Skeletal muscle cell (primary cell): ENCODE results near the gene ADARB2.

Source experiments
- DNase-seq: peaks from one replicate; pipeline ENCODE4 v3.0.0-alpha.2; 2010; ENCODE audit warnings: low read depth
- H3K4me3 ChIP-seq: 2 replicates; pipeline ENCODE4 v1.5.1; 2011; ENCODE audit warnings: low read depth, mild to moderate bottlenecking, control low read depth, low read length, moderate library complexity

Gene ADARB2

DNA sequence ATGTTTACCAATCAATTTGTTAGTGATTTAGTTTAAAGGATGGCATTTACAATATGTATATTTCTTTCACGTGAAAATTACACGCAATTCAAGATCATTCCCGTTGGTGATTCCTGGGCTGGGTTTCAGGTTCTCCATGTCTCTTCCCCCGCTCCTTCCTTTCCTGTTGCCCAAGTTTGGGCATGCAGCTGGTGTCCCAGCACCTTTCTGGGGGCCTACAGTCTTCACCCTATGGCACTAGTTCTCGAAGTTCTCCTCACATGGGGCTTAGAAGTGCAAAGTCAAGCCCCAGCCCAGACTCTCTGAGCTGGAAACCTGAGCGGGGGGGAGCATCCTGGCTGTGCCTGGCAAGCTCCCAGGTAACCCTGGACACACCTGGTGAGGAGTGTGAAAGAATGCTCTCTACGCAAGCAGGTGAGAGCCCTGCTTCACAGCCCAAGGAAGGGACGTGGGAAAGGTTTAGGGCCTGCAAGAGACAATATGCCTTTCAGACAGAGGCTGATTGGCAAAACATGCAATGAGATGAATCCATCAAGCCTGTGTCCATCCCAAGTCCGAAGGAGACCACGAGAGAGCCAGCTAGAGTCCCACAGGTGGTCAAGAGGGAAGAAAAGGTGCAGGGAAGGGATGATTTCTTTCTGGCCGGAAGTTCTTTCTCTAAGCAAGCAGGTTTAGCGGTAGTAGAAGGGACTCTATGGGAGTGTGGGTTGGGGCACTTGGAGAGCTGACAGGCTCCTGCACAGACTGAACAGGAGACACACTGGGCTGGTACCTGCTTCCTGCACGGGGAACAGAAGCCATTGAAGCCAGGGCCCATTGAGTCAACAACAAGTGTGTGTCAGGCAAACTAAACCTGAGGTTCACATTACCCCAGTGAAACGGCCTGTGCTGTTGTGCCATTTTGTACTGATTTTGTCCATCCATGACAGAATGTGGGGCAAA lies 131.1 kb downstream of the ADARB2 start:
- DNase-seq, result no peak
- H3K4me3 ChIP-seq, result no peak overlapping the region

DNA sequence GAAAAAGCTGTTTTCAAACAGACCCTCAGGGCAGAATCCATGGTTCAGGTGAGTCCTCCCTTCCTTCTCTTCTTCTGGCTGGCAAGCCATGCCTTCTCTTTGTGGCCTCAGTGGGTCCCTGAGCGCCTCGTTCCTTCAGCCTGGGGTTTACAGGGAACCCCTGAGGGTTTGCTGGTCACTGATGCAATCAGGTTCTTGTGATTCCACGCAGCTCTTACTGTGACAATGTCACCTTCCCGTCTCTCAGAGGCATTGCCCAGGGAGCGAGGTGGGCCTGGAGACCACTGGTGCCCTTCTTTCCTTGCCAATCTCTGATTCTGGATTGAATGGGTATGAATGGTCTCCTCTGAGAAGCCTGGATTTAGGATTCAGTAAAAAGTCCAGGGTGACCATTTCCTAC lies 132.2 kb downstream of the ADARB2 start:
- no peak overlapping the region for H3K4me3 ChIP-seq
- DNase-seq, result no peak

DNA sequence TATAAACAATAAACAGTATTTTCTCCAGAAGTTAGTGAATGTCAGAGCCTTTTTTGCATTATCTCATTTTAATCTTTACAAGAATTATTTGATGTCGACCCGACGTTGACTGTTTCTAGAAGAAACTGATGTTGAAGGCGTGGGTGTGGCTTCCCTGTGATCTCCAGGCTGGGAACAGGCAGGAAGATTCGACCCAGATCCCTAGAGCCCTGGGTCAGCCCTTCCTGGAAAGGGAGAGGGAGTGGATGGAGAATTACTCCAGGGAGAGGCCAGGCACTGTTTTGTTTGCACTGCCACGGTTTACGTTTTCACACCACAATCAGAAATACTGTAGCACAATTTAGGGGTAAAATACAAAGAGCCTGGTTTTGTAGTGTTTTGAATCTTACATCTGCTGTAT lies 133.1 kb downstream of the ADARB2 start:
- no peak overlapping the region for H3K4me3 ChIP-seq
- DNase-seq, result no peak

DNA sequence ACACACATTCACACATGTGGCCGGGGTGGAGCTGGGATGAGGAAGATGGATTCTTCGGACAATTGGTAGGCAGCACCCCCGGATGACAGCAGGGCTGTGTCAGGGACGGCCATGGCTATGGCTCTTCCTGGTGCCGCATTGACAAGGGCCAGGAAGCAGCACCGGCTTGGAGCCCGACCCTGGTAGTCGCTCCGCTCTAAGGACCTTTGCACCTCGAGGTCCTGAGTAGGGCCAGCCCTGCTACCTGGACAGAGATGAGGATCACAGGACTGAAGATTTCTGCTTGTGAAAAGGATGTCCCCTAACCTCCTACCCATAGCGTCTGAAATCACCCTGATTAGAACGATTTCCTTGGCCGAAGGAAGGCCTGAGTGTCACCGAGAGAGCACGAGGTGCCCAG lies 134.1 kb downstream of the ADARB2 start:
- no peak overlapping the region for H3K4me3 ChIP-seq
- no peak for DNase-seq

DNA sequence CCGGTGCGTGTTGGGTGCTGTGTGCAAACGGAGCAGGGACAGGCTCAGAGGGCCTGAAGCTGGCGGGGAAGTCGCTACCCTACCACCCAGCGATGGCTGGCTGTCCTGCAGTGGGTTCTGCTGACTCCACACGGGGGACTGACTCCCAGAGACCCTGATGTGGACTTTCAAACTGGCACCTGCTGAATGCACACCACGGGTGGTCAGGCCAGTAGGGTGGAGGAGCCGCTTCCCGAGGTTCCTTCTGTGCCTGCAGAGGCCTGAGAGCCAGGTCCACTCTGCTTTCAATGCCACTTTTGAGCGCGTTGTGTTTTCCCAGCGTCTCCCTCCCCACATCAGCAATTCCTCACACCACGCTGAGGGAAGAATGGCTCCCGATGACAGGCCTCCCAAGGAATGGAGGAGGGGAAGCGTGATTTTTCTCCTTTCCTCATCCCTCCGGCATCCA lies 135.3 kb downstream of the ADARB2 start:
- no peak overlapping the region for H3K4me3 ChIP-seq
- DNase-seq, result no peak

DNA sequence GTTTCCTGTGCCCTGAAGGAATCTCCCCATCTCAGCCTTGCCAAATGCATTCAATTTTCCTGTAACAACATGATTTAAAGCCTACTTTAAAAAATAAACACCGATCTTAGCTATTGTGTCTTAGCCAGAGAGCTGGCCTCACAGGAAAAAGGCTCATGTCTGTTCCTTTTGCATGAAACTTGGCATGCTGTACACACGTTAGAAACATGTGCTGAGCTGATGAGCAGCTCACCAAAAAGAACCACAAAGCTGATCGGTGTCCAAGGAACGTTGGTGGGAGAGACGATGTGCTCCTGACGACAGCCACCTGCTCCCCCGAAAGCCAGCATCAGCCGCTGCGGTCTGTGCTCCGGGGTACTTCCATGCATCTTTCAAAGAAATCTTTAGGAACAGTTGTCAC lies 135.9 kb downstream of the ADARB2 start:
- no peak overlapping the region for H3K4me3 ChIP-seq
- DNase-seq, result no peak

DNA sequence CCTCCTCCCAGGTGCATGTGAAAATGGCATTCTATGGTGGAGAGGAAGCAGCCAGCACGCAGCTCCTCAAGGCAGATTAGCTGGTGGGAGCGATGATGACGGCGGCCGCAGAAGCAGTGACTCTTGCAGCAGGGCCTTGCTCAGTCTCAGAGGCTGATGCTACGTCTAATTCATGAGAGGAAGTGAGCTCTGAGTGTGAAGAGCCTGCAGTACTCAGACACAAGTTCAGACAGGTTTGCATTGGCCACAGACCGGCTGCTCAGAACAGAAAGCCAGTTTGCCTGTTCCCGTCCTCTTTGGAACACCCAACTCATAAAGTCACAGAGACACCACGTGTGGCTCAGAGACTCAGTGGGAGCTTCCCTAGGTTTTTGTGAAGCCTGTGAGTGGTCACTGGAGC lies 136.5 kb downstream of the ADARB2 start:
- no peak for DNase-seq
- H3K4me3 ChIP-seq, result no peak overlapping the region

DNA sequence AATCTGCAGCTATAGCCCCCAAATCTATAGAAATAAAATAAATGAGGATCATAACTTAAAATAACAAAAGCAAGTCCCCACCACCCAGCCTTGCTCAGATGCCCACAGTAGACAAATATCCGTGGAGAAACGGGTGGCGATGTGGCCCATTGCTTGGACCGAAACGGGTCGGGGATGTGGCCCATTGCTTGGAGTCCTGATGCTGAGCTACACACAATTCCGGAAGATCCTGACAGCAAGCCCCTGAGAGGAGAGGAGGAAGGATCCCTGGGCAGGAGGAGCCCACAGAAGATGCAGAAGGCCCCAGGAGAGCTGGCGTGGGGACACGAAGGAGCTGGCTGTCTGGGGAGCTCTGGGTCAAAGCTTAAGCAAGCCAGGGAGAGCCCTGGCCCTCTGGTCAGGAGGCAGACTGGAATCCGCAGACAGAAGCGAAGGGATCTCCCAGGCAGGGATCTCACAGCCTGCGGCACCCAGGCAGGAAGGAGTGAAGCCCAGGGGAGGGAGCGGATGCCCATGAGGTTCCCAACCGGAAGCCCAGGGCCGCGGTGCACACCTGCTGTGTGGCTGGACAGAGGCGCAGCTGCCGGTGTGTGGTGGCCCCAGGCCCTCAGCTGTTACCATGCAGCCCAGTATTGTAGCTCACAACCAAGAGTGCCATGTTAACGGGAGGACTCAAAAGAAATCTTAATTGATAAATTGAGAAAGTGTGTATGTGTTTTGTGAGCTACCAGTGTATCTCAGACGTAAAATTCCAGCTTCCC lies 138.8 kb downstream of the ADARB2 start:
- no peak for DNase-seq
- no peak overlapping the region for H3K4me3 ChIP-seq

DNA sequence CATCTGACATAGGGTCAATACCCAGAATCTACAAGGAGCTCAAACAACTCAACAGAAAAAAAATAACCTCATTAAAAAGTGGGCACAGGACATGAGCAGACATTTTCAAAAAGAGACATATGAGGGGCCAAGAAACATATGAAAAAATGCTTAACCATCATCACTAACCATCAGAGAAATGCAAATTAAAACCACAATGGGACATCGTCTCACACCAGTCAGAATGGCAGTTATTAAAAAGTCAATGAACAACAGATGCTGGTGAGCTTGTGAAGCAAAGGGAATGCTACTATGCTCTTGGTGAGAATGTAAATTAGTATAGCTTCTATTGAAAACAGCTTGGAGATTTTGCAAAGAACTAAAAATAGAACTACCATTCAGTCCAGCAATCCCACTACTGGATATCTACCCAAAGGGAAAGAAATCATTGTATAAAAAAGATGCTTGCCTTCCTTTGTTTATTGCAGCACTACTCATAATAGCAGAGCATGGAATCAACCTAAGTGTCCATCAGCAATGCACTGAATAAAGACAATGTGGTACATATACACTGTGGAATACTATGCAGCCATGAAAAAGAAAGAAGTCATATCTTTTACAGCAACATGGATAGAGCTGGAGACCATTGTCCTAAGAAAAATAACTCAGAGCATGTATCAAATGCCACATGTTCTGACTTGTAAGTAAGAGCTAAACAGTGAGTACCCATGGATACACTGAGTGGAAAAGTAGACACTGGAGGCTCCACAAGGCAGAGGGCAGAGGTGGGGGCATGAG lies 139.8 kb downstream of the ADARB2 start:
- H3K4me3 ChIP-seq, result no peak overlapping the region
- DNase-seq, result no peak

DNA sequence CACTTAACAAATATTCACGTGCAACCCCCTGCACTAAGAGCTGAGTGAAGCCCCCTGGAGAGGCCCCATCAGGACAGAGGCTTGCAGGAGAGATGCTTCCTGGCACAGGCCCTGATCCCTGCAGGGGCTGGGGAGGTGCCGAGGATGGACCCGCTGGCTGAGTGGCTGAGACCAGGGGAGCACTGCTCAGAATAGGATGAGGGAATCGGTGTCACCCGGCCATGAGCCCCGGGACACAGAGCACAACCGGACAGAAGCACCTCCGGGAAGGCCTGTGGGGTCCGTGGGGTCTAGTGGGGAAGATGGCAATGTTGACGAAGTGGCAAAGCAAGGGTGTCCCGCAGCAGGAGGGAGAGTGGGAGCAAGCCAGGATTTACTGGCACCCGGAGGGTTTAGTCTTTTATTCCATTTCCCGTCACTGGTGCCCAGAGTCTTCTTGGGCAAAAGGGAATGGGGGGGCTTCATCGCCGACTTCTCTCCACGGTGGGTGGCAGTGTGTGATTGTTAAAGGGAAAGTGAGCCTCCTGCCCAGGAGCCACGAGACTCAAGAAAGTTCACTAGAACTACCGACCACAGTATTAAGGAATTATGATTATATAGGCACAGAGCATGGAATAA lies 140.7 kb downstream of the ADARB2 start:
- H3K4me3 ChIP-seq, result no peak overlapping the region
- no peak for DNase-seq

DNA sequence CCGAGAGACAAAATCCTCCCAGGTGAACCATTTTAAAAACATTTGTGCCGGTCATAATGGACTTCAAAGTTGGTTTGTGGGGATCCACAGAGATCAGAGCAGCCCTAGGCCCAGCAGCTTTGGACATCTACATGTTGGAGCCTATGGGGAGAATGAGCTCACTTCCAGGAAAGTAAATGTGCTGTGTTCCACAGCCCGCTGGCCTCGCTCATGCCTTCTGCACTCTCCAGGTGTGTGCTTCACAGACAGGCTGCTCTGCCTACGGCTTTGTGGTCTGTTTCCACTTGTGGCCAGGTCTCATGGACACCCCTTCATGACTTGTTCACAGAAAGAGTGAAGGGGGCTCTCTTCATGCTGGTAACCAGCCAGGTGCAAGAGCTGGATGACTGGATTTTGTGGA lies 141.6 kb downstream of the ADARB2 start:
- no peak overlapping the region for H3K4me3 ChIP-seq
- DNase-seq, result no peak

DNA sequence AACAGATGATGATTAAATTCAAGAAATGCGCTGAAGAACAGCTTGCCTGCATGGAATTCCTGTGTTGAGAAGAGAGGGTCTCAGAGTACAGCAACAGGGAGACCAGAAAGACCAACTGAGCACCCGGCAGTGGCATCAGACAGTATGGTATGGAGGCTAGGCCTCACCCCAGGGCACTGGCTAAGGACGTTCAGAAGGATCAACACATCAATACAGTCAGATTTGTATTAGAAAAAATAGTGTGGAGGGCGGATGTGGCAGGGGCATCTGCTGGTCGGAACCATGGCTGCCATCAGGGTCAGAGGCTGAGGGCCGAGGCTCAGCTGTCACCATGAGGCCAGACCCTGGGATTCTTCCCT lies 142.1 kb downstream of the ADARB2 start:
- no peak overlapping the region for H3K4me3 ChIP-seq
- DNase-seq, result no peak

DNA sequence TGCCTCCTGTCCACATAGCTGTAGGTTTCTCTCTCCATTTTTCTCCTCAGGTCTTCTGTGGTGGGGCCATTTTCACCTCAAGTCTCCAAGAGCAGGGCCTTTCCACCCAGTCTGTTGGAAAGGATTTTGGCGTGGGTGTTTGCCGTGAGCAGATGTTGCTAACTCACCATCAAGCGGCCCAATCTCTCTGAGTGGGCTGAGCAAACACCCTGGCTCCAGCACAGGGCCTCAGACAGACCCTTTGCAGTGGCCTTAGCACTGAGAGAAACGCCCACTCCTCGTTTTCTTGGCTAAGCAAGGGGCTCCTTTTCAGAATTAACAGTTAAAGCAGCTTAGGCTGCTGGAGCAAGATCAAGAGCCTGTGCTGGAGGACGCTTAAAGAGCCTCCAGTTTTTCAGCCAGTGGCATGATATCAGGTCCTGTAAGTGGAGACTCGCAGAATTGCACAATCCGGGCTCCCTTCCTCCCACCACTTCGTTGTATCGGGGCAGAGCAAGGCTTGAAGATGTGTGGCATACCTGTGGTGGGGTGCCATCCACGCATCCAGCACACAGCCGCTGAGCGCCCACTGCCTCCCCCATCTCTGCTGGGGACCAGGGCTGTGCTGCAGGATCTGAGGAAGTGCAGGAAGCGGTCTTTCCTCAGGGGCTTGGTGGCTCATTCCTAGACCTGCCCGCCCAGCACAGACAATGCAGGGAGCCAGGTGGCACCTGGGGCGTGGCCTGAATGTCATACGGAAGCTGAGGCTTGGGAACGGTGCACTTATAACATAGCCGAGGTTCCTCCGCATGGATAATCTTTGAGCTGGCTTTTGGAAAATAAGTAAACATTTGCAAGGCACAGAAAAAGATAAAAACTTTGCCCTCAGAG lies 142.7 kb downstream of the ADARB2 start:
- no peak overlapping the region for H3K4me3 ChIP-seq
- no peak for DNase-seq

DNA sequence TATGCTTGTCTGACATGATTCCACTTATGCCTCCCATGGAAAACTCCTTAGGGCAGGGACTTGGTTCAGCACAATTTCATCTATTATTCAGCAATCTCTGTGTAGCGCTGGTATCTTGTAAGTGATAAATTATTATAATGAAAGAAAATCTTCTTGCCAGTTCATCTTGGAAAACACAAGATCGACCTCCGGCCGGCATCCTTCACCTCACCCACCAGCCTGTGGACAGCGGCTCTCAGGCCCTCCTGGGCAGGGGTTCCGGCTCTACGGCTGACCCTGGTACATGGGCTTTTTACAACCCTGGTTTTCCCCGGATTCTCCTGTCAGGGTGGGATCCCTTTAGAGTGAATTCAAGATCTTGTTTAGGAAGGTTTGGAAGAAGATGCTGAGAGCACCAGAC lies 145.6 kb downstream of the ADARB2 start:
- DNase-seq, result no peak

DNA sequence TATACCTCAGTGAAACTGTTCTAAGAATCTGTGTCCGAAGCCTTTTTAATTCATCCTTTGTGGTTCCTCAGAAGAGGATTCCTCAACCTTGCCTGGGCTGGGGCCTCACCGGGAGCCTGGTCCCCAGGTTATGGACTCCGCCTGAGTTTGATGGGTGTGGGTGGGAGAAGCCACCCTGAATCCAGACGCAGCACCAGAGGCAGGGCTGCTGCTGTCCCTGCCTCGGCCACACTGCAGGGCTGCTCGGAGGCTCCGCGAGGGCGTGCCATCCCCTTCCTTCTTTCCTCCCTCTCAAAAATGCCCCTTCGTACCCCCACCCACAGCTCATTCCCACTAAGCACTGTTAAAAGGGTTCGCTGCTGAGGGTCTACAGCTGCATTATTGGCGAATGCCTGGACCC lies 146.3 kb downstream of the ADARB2 start:
- no peak overlapping the region for H3K4me3 ChIP-seq
- no peak for DNase-seq

More for the DNA sequence above, 145.6 kb downstream of the ADARB2 start:
- no peak overlapping the region for H3K4me3 ChIP-seq

DNA sequence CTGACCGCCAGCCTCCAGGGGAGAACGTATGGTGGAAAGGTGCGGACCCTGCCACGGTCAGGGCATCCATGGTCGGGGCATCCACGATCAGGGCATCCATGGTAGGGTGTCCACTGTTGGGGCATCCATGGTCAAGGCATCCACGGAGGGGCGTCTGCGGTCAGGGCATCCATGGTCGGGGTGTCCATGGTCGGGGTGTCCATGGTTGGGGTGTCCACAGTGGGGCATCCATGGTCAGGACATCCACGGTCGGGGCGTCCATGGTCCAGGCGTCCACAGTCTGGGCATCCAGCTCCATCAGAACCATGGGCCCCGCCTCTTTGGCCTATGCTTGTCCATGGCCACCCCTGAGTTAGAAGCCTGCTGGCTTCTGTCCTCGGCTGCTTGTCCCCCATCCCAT lies 148.1 kb downstream of the ADARB2 start:
- H3K4me3 ChIP-seq, result no peak overlapping the region
- no peak for DNase-seq

DNA sequence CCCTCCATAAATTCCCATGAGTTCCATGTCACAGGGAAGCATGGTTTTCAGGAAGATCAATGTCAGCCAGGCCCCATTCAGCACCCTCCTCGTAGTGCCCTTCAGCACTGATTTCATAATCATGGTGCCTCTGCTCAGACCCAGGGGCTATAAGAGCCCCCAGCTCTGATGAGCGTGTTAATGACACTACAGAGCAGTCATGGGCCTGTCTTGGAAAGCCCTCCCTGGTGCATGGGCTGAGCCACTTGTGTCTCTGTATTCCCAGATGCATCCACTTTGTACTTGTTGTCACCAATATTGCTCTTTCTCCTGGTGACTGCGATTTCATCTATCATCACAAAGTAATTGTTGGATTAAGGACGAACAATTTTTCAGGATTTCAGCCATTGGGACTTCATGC lies 154.6 kb downstream of the ADARB2 start:
- DNase-seq, result no peak
- H3K4me3 ChIP-seq, result no peak overlapping the region

DNA sequence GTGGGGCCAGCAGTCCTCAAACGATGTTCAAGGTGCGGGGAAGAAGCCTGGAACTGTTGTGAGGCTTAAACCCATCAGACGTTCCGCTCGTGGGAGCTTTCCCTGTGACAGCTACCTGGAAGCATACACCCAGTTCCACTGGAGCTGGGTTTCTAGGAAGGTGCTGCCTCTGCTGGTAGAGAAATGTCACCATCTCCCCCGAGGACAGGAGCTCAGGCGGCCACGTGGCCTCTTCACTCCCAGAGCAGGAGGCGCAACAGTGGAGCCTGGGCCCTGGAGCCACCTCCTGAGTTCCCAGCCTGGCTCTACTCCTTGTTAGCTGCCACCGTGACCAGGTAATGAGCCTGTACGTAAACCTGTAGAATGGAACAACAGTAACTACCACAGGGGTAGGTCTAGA lies 156.1 kb downstream of the ADARB2 start:
- no peak overlapping the region for H3K4me3 ChIP-seq
- no peak for DNase-seq

DNA sequence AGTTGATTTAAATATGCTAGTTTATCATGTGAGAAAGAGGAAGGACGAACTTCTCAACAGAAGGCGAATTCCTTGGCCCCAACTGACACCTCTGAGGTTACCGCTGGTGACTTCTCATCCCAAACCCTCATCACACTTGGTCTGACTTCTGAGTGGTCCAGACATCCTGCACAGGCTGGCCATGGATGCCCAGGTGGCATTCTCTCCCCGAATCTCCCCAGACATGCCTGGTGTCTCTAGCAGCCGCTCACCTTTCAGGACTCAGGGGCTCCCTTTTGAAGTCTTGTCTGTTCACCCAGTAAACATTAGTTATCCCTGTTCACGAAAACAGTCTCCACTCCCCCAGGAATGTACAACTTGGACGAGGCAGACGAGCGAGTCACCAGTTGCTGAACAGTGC lies 157.7 kb downstream of the ADARB2 start:
- no peak overlapping the region for H3K4me3 ChIP-seq
- DNase-seq, result no peak
